H9 (cell line): Measurements from ENCODE around the gene IGF1R. TPM values are rescaled to one million over a fixed set of nuclear protein-coding genes. Genes with fewer than 3 reads are reported as not detected.

Experiments
- DNase-seq: peaks from one replicate; pipeline ENCODE4 v3.0.0-alpha.2; 2017
- H2AFZ ChIP-seq: one replicate; pipeline ENCODE4 v1.6.1; 2013; ENCODE audit warnings: mild to moderate bottlenecking, low read length, control low read depth, moderate library complexity
- H2AK5ac ChIP-seq: 2 replicates; pipeline ENCODE4 v1.6.1; 2013; ENCODE audit warnings: low read length, control low read depth, mixed read lengths; ENCODE audit not compliant: insufficient read length
- H2BK120ac ChIP-seq: one replicate; pipeline ENCODE4 v1.6.1; 2013; ENCODE audit warnings: low read depth, mild to moderate bottlenecking, low read length, control low read depth, inconsistent platforms; ENCODE audit not compliant: poor library complexity, severe bottlenecking
- H2BK12ac ChIP-seq: 2 replicates; pipeline ENCODE4 v1.6.1; 2013; ENCODE audit warnings: low read length, control low read depth, mixed read lengths, low read depth; ENCODE audit not compliant: insufficient read length
- H2BK15ac ChIP-seq: 2 replicates; pipeline ENCODE4 v1.6.1; 2013; ENCODE audit warnings: low read depth, low read length, control low read depth
- H2BK20ac ChIP-seq: one replicate; pipeline ENCODE4 v1.6.1; 2013; ENCODE audit warnings: low read depth, mild to moderate bottlenecking, low read length, control low read depth, inconsistent platforms; ENCODE audit not compliant: poor library complexity, severe bottlenecking
- H2BK5ac ChIP-seq: 2 replicates; pipeline ENCODE4 v1.6.1; 2013; ENCODE audit warnings: low read length, control low read depth, mixed read lengths; ENCODE audit not compliant: insufficient read length
- H3K14ac ChIP-seq: 2 replicates; pipeline ENCODE4 v1.6.1; 2013; ENCODE audit warnings: low read length, control low read depth; ENCODE audit not compliant: insufficient read depth
- H3K18ac ChIP-seq: 2 replicates; pipeline ENCODE4 v1.6.1; 2013; ENCODE audit warnings: low read depth, mild to moderate bottlenecking, mixed read lengths, low read length, control low read depth; ENCODE audit not compliant: insufficient read length
- H3K23ac ChIP-seq: 2 replicates; pipeline ENCODE4 v1.6.1; 2013; ENCODE audit warnings: low read length, control low read depth, mixed read lengths, low read depth; ENCODE audit not compliant: insufficient read length
- H3K23me2 ChIP-seq: 2 replicates; pipeline ENCODE4 v1.6.1; 2013; ENCODE audit warnings: low read depth, mild to moderate bottlenecking, mixed read lengths, low read length, control low read depth; ENCODE audit not compliant: insufficient read length, poor library complexity, severe bottlenecking
- H3K27ac ChIP-seq: 2 replicates; pipeline ENCODE4 v1.5.1; 2013; ENCODE audit warnings: low read length, control low read depth, mixed read lengths, low read depth; ENCODE audit not compliant: insufficient read length
- H3K27me3 ChIP-seq: 2 replicates; pipeline ENCODE4 v1.6.1; 2013; ENCODE audit warnings: low read length, control low read depth, inconsistent platforms; ENCODE audit not compliant: insufficient read depth
- H3K4ac ChIP-seq: 2 replicates; pipeline ENCODE4 v1.6.1; 2013; ENCODE audit warnings: low read depth, mild to moderate bottlenecking, control low read depth, inconsistent platforms, low read length, moderate library complexity
- H3K4me1 ChIP-seq: 2 replicates; pipeline ENCODE4 v1.6.1; 2013; ENCODE audit warnings: low read length, control low read depth, inconsistent platforms; ENCODE audit not compliant: insufficient read depth
- H3K4me2 ChIP-seq: 2 replicates; pipeline ENCODE4 v1.6.1; 2013; ENCODE audit warnings: low read length, control low read depth, mixed read lengths; ENCODE audit not compliant: insufficient read length, insufficient read depth
- H3K56ac ChIP-seq: 2 replicates; pipeline ENCODE4 v1.6.1; 2013; ENCODE audit warnings: low read depth, mild to moderate bottlenecking, mixed read lengths, low read length, control low read depth; ENCODE audit not compliant: insufficient read length
- H3K79me1 ChIP-seq: 2 replicates; pipeline ENCODE4 v1.6.1; 2013; ENCODE audit warnings: low read depth, mild to moderate bottlenecking, moderate library complexity, low read length, control low read depth, inconsistent platforms; ENCODE audit not compliant: insufficient read depth, poor library complexity, severe bottlenecking
- H3K79me2 ChIP-seq: 2 replicates; pipeline ENCODE4 v1.6.1; 2013; ENCODE audit warnings: low read length, control low read depth, inconsistent platforms; ENCODE audit not compliant: insufficient read depth
- H3K9ac ChIP-seq: 2 replicates; pipeline ENCODE4 v1.6.1; 2013; ENCODE audit warnings: low read length, control low read depth, mixed read lengths; ENCODE audit not compliant: insufficient read length; ENCODE audit errors: extremely low read depth
- H3K9me3 ChIP-seq: one replicate; pipeline ENCODE4 v1.6.1; 2013; ENCODE audit warnings: low read depth, low read length, inconsistent platforms; ENCODE audit not compliant: control insufficient read depth
- H3T11ph ChIP-seq: one replicate; pipeline ENCODE4 v1.6.1; 2013; ENCODE audit warnings: mild to moderate bottlenecking, low read length, control low read depth, inconsistent platforms
- H4K20me1 ChIP-seq: one replicate; pipeline ENCODE4 v1.6.1; 2013; ENCODE audit not compliant: control insufficient read depth, insufficient read length, insufficient read depth
- H4K5ac ChIP-seq: 2 replicates; pipeline ENCODE4 v1.6.1; 2013; ENCODE audit warnings: low read depth, mild to moderate bottlenecking, mixed read lengths, low read length, control low read depth; ENCODE audit not compliant: insufficient read length
- H4K8ac ChIP-seq: replicated peaks from 2 replicates; pipeline ENCODE4 v1.6.1; 2013; ENCODE audit warnings: low read length, control low read depth, mixed read lengths, low read depth; ENCODE audit not compliant: insufficient read length
- H4K91ac ChIP-seq: 2 replicates; pipeline ENCODE4 v1.6.1; 2013; ENCODE audit warnings: low read depth, mild to moderate bottlenecking, moderate library complexity, mixed read lengths, low read length, control low read depth; ENCODE audit not compliant: insufficient read length
- H3K27ac Mint-ChIP-seq, 3 experiments: 2 replicates in 2 of 3; 3 replicates in 1 of 3; pipeline ENCODE4 v1.8.0; 2020 to 2021; ENCODE audit warnings: mixed read lengths in 3 of 3, mild to moderate bottlenecking in 1 of 3, moderate library complexity in 1 of 3
- H3K27me3 Mint-ChIP-seq: 2 replicates; pipeline ENCODE4 v1.8.0; 2021; ENCODE audit warnings: low read depth, mild to moderate bottlenecking, moderate library complexity, mixed read lengths
- H3K36me3 Mint-ChIP-seq, 3 experiments: 2 replicates in 2 of 3; 3 replicates in 1 of 3; pipeline ENCODE4 v1.8.0; 2020 to 2021; ENCODE audit warnings: low read depth in 3 of 3, mixed read lengths in 3 of 3; ENCODE audit not compliant: insufficient read depth in 1 of 3
- H3K4me1 Mint-ChIP-seq, 2 experiments: 2 replicates each; pipeline ENCODE4 v1.8.0; 2020; ENCODE audit warnings: mixed read lengths in 2 of 2
- H3K4me3 Mint-ChIP-seq, 2 experiments: 2 replicates in 1 of 2; 3 replicates in 1 of 2; pipeline ENCODE4 v1.8.0; 2020 to 2021; ENCODE audit warnings: mild to moderate bottlenecking in 2 of 2, mixed read lengths in 2 of 2, moderate library complexity in 1 of 2
- H3K9me3 Mint-ChIP-seq, 2 experiments: 2 replicates in 1 of 2; 3 replicates in 1 of 2; pipeline ENCODE4 v1.8.0; 2020; ENCODE audit warnings: mild to moderate bottlenecking in 2 of 2, mixed read lengths in 2 of 2, moderate library complexity in 1 of 2
- CTCF ChIP-seq: fragments of 200-600 bp; sonication (generic); conservative IDR thresholded peaks from 3 replicates; pipeline ENCODE4 v1.8.0; 2021; ENCODE audit warnings: antibody characterized with exemption, mild to moderate bottlenecking
- WGBS: extraction: QIAGEN DNeasy Blood & Tissue Kit; methylation state at CpG from one replicate; pipeline ENCODE4 v1.1.7; 2013; ENCODE audit warnings: missing lambda C conversion rate, low lambda C conversion rate, mixed read lengths; ENCODE audit not compliant: insufficient read length; ENCODE audit errors: extremely low coverage; 5-methylcytosine and 5-hydroxymethylcytosine counted together
- total RNA-seq: library from RNA; stranded (reverse); gene quantifications from 2 replicates; pipeline ENCODE4 v1.2.1, GENCODE V29; 2021

IGF1R gene
- total RNA-seq, 1 experiment from 2014 or later: 70.0 TPM

- Histone ChIP-seq H4K8ac (no peak overlapping the region), H4K5ac (no peak overlapping the region), H3T11ph (no peak overlapping the region), H2BK120ac (no peak overlapping the region), H2BK15ac (no peak overlapping the region), H3K23me2 (no peaks in the 10 kb centered on the region), H2AFZ (no peak overlapping the region), H4K91ac (no peak overlapping the region), H3K18ac (no peak overlapping the region), H3K23ac (no peak overlapping the region), H3K4ac (no peak overlapping the region), H3K14ac (no peak overlapping the region), H2BK20ac (no peak overlapping the region), H3K9ac (no peak overlapping the region), H3K79me1 (no peaks in the 10 kb centered on the region), H3K79me2 (no peaks in the 10 kb centered on the region), H3K27me3 (no peaks in the 10 kb centered on the region), H2BK12ac (no peak overlapping the region), H3K27ac (no peak overlapping the region), H3K56ac (no peak overlapping the region), H2AK5ac (no peak overlapping the region), H2BK5ac (no peak overlapping the region), H3K4me1 (no peaks in the 10 kb centered on the region), H3K9me3 (peaks cover 6% of the 10 kb centered on the region), H3K4me2 (no peak overlapping the region), H4K20me1 (no peaks in the 10 kb centered on the region)
- H3K4me3 Mint-ChIP-seq: no peak overlapping the region
- no peak overlapping the region for H3K27ac Mint-ChIP-seq
- no peaks in the 10 kb centered on the region for H3K4me1 Mint-ChIP-seq
- peaks cover 0 to 5% (median 0%) of the 10 kb centered on the region in 3 experiments; a peak in 4 of 7 replicates for H3K36me3 Mint-ChIP-seq
- no CpG with 5 or more reads among the region's 4 CpGs for WGBS
- no peak for DNase-seq
- H3K27me3 Mint-ChIP-seq: no peaks in the 10 kb centered on the region; the same call in none of the 2 replicates
- no peak for TF ChIP-seq CTCF
- peaks cover 5 to 8% of the 10 kb centered on the region in 2 experiments for H3K9me3 Mint-ChIP-seq
Measured at GRCh38 chr15:98980899-98981228, 332.5 kb downstream of the IGF1R start.
